GM12878 (cell line): Measurements from ENCODE around the gene DIDO1. TPM values are rescaled to one million over a fixed set of nuclear protein-coding genes. Genes with fewer than 3 reads are reported as not detected.
A peak's percentile ranks its signal among the peaks of the same experiment; 100 is the strongest.

Experiments
- BACH1 ChIP-seq: fragments of 450-650 bp; IDR thresholded peaks from 2 replicates; pipeline ENCODE4 v1.6.1; 2017; ENCODE audit warnings: mild to moderate bottlenecking, borderline replicate concordance
- CBFB ChIP-seq: IDR thresholded peaks from 2 replicates; pipeline ENCODE4 v1.6.1; 2016; ENCODE audit warnings: antibody characterized with exemption, low read depth
- EGR1 ChIP-seq, 2 experiments: IDR thresholded peaks; 1 replicate in 1 of 2; 2 replicates in 1 of 2; pipeline ENCODE4 v1.6.1; 2011 to 2012; ENCODE audit warnings: low read depth in 2 of 2, low read length in 2 of 2, borderline replicate concordance in 1 of 2, mild to moderate bottlenecking in 1 of 2, moderate library complexity in 1 of 2
- NR2F1 ChIP-seq: fragments of 450-650 bp; conservative IDR thresholded peaks from 2 replicates; pipeline ENCODE4 v1.6.1; 2017; ENCODE audit warnings: mild to moderate bottlenecking
- RAD51 ChIP-seq: fragments of 450-650 bp; IDR thresholded peaks from 2 replicates; pipeline ENCODE4 v1.6.1; 2016; ENCODE audit warnings: moderate library complexity, mild to moderate bottlenecking, inconsistent platforms
- RFX5 ChIP-seq: IDR thresholded peaks from 2 replicates; pipeline ENCODE4 v1.6.1; 2011; ENCODE audit warnings: low read depth, low read length, improper control_type of control experiment
- RUNX3 ChIP-seq: IDR thresholded peaks from 2 replicates; pipeline ENCODE4 v1.6.1; 2012; ENCODE audit warnings: low read length, inconsistent platforms
- SMAD1 ChIP-seq: fragments of 450-650 bp; IDR thresholded peaks from 2 replicates; pipeline ENCODE4 v1.6.1; 2018; ENCODE audit warnings: mild to moderate bottlenecking, low read depth; ENCODE audit not compliant: partially characterized antibody
- SREBF1 ChIP-seq: IDR thresholded peaks from 2 replicates; pipeline ENCODE4 v1.6.1; 2012; ENCODE audit warnings: mild to moderate bottlenecking, low read length
- TBL1XR1 ChIP-seq: IDR thresholded peaks from 2 replicates; pipeline ENCODE4 v1.6.1; 2012; ENCODE audit warnings: low read depth, low read length, improper control_type of control experiment
- ZSCAN29 ChIP-seq: fragments of 450-650 bp; IDR thresholded peaks from 2 replicates; pipeline ENCODE4 v1.6.1; 2017; ENCODE audit warnings: mild to moderate bottlenecking, moderate library complexity
- ZZZ3 ChIP-seq: IDR thresholded peaks from 2 replicates; pipeline ENCODE4 v1.6.1; 2011; ENCODE audit warnings: low read depth; ENCODE audit not compliant: control insufficient read depth, insufficient read length
- polyA plus RNA-seq, 11 experiments: library from polyadenylated mRNA; depleted of rRNA in 4 of 11; unstranded in 6 of 11; stranded (reverse) in 5 of 11; fragments of >200 nt; fragmentation: Nextera tagmentation in 4 of 11; fragmentation: Illumina TruSeq in 1 of 11; extraction: Ambion mirVana in 4 of 11; extraction: Trizol in 1 of 11; gene quantifications; 1 replicate in 1 of 11; 2 replicates in 10 of 11; pipeline versions ENCODE4 v1.2.1 to v1.2.3, GENCODE V29; 2011 to 2016; ENCODE audit warnings: inconsistent platforms in 2 of 11, missing spikeins in 2 of 11, low read depth in 1 of 11
- total RNA-seq, 4 experiments: library from RNA; depleted of rRNA in 3 of 4; stranded (reverse); fragments of >200 nt in 3 of 4; fragmentation: Illumina TruSeq in 1 of 4; extraction: Trizol in 1 of 4; gene quantifications; 2 replicates each; pipeline versions ENCODE4 v1.2.1 to v1.2.3, GENCODE V29; 2013 to 2021
- TF ChIP-seq, protein P1 (sequence below): fragments of 450-650 bp; formaldehyde crosslinking; IDR thresholded peaks from 2 replicates; pipeline ENCODE4 v1.5.0; 2022; ENCODE audit warnings: mild to moderate bottlenecking, missing genetic modification characterization
- TF ChIP-seq, protein P2 (sequence below): fragments of 150-350 bp; IDR thresholded peaks from 2 replicates; pipeline ENCODE4 v1.6.1; 2016; ENCODE audit warnings: low read depth, low read length
- TF ChIP-seq, protein P3 (sequence below): IDR thresholded peaks from 2 replicates; pipeline ENCODE4 v1.6.1; 2011; ENCODE audit warnings: low read depth, low read length, improper control_type of control experiment, borderline replicate concordance
- TF ChIP-seq, protein P4 (sequence below): fragments of 450-650 bp; IDR thresholded peaks from 2 replicates; pipeline ENCODE4 v1.6.1; 2017; ENCODE audit warnings: antibody characterized with exemption, mild to moderate bottlenecking, moderate library complexity
- TF ChIP-seq, protein P5 (sequence below): IDR thresholded peaks from 2 replicates; pipeline ENCODE4 v1.6.1; 2012; ENCODE audit warnings: low read length, inconsistent platforms

The DIDO1 gene
- total and polyA plus RNA-seq, 10 of the 15 experiments (the other 5 are each of a cell fraction or from before 2014, with no cell fraction given), result 5.5 to 56.4 (median 38.4) TPM

DNA sequence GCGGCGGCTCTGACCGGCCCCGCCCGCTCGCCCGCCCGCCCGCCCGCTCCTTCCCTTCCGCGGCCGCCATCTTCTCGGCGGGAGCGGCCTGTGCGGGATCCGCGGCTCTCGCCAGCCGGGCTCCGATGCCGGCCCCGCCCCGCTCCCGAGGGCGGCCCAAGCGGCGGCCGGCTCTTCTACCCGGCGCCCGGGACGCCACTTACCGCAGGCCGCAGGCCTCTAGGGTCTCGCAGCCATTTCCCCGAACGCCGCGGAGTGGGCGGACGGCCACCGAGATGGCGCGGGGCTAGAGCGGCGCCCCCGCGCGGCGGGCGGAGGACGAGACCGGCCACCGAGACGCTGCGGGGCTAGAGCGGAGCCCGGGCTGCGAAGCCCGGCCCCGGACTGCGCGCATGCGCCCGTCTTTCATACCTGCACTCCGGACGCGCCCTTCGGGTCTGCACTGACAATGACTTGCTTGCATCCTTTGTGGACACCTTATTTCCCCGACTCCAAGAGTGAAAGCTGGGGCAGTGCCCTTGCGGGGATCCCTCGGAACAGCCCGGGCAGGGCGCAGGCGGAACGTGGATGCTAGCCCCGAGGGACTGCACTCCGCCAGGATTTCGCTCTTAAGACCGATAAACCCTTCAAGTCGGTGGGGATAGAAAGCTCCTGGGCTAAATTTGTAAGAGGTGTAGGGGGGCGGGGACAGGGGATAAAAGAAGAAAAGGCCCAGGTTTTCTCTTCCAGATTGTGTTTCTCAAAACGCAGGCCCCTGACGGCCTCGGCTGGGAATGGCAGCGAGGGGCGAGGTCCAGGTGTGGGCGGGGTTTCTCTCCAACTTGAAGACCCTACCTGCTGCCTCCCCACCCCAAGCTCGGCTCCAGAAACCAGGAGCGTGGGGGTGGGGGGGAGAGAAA is at the start of gene DIDO1 (continued):
- TF ChIP-seq EGR1 (IDR thresholded peaks at IDR 0.05; ENCODE audit: borderline replicate concordance in 1 of 2, low read depth in 2 of 2, low read length in 2 of 2), result peak in 1 of 2 experiments; percentile 94; a peak in 2 of 3 replicates
- TF ChIP-seq, protein P1, sequence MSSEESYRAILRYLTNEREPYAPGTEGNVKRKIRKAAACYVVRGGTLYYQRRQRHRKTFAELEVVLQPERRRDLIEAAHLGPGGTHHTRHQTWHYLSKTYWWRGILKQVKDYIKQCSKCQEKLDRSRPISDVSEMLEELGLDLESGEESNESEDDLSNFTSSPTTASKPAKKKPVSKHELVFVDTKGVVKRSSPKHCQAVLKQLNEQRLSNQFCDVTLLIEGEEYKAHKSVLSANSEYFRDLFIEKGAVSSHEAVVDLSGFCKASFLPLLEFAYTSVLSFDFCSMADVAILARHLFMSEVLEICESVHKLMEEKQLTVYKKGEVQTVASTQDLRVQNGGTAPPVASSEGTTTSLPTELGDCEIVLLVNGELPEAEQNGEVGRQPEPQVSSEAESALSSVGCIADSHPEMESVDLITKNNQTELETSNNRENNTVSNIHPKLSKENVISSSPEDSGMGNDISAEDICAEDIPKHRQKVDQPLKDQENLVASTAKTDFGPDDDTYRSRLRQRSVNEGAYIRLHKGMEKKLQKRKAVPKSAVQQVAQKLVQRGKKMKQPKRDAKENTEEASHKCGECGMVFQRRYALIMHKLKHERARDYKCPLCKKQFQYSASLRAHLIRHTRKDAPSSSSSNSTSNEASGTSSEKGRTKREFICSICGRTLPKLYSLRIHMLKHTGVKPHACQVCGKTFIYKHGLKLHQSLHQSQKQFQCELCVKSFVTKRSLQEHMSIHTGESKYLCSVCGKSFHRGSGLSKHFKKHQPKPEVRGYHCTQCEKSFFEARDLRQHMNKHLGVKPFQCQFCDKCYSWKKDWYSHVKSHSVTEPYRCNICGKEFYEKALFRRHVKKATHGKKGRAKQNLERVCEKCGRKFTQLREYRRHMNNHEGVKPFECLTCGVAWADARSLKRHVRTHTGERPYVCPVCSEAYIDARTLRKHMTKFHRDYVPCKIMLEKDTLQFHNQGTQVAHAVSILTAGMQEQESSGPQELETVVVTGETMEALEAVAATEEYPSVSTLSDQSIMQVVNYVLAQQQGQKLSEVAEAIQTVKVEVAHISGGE (CRISPR knock-in tag), result no peak
- TF ChIP-seq, protein P2, sequence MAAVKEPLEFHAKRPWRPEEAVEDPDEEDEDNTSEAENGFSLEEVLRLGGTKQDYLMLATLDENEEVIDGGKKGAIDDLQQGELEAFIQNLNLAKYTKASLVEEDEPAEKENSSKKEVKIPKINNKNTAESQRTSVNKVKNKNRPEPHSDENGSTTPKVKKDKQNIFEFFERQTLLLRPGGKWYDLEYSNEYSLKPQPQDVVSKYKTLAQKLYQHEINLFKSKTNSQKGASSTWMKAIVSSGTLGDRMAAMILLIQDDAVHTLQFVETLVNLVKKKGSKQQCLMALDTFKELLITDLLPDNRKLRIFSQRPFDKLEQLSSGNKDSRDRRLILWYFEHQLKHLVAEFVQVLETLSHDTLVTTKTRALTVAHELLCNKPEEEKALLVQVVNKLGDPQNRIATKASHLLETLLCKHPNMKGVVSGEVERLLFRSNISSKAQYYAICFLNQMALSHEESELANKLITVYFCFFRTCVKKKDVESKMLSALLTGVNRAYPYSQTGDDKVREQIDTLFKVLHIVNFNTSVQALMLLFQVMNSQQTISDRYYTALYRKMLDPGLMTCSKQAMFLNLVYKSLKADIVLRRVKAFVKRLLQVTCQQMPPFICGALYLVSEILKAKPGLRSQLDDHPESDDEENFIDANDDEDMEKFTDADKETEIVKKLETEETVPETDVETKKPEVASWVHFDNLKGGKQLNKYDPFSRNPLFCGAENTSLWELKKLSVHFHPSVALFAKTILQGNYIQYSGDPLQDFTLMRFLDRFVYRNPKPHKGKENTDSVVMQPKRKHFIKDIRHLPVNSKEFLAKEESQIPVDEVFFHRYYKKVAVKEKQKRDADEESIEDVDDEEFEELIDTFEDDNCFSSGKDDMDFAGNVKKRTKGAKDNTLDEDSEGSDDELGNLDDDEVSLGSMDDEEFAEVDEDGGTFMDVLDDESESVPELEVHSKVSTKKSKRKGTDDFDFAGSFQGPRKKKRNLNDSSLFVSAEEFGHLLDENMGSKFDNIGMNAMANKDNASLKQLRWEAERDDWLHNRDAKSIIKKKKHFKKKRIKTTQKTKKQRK, result no peak
- no peak for TF ChIP-seq SMAD1
- TF ChIP-seq ZSCAN29, result 0 out of 2 replicates have a peak, but pooled peaks have one; percentile 21
- peak; percentile 18; the same call in 1 of the 2 replicates for TF ChIP-seq NR2F1
- no peak for TF ChIP-seq RAD51
- TF ChIP-seq CBFB, result no peak
- no peak for TF ChIP-seq RFX5
- TF ChIP-seq, protein P3, sequence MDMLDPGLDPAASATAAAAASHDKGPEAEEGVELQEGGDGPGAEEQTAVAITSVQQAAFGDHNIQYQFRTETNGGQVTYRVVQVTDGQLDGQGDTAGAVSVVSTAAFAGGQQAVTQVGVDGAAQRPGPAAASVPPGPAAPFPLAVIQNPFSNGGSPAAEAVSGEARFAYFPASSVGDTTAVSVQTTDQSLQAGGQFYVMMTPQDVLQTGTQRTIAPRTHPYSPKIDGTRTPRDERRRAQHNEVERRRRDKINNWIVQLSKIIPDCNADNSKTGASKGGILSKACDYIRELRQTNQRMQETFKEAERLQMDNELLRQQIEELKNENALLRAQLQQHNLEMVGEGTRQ, result no peak
- no peak for TF ChIP-seq SREBF1
- no peak for TF ChIP-seq TBL1XR1
- TF ChIP-seq BACH1, result peak; percentile 88
- TF ChIP-seq ZZZ3, result no peak
- TF ChIP-seq, protein P4, sequence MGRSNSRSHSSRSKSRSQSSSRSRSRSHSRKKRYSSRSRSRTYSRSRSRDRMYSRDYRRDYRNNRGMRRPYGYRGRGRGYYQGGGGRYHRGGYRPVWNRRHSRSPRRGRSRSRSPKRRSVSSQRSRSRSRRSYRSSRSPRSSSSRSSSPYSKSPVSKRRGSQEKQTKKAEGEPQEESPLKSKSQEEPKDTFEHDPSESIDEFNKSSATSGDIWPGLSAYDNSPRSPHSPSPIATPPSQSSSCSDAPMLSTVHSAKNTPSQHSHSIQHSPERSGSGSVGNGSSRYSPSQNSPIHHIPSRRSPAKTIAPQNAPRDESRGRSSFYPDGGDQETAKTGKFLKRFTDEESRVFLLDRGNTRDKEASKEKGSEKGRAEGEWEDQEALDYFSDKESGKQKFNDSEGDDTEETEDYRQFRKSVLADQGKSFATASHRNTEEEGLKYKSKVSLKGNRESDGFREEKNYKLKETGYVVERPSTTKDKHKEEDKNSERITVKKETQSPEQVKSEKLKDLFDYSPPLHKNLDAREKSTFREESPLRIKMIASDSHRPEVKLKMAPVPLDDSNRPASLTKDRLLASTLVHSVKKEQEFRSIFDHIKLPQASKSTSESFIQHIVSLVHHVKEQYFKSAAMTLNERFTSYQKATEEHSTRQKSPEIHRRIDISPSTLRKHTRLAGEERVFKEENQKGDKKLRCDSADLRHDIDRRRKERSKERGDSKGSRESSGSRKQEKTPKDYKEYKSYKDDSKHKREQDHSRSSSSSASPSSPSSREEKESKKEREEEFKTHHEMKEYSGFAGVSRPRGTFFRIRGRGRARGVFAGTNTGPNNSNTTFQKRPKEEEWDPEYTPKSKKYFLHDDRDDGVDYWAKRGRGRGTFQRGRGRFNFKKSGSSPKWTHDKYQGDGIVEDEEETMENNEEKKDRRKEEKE, result 0 out of 2 replicates have a peak, but pooled peaks have one; percentile 43
- peak; percentile 72 for TF ChIP-seq RUNX3
- TF ChIP-seq, protein P5, sequence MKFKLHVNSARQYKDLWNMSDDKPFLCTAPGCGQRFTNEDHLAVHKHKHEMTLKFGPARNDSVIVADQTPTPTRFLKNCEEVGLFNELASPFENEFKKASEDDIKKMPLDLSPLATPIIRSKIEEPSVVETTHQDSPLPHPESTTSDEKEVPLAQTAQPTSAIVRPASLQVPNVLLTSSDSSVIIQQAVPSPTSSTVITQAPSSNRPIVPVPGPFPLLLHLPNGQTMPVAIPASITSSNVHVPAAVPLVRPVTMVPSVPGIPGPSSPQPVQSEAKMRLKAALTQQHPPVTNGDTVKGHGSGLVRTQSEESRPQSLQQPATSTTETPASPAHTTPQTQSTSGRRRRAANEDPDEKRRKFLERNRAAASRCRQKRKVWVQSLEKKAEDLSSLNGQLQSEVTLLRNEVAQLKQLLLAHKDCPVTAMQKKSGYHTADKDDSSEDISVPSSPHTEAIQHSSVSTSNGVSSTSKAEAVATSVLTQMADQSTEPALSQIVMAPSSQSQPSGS, result no peak
